NT2/D1 (cell line): Measurements from ENCODE around the gene FLNB.

Source experiments
- SUZ12 ChIP-seq: IDR thresholded peaks from 2 replicates; pipeline ENCODE4 v1.6.1; 2011; ENCODE audit not compliant: insufficient read length, insufficient read depth; ENCODE audit errors: extremely low read depth
- YY1 ChIP-seq: IDR thresholded peaks from 2 replicates; pipeline ENCODE4 v1.6.1; 2011; ENCODE audit not compliant: insufficient read length, insufficient read depth
- ZNF274 ChIP-seq: IDR thresholded peaks from 2 replicates; pipeline ENCODE4 v1.6.1; 2011; ENCODE audit warnings: mild to moderate bottlenecking, low read depth, low read length

GRCh38 chr3:58189691-58190090 is 181.5 kb downstream of the FLNB start:
- TF ChIP-seq ZNF274 (no peak), SUZ12 (no peak), YY1 (no peak)
